KMS-11 (cell line): ENCODE data around the gene ACAD10.
"Not testable (repeated sequence)": the region's sequence is repeated elsewhere in the genome, so short reads cannot be mapped to it uniquely, and the experiment has no call there.

ENCODE experiments used
- H2AFZ ChIP-seq: fragments of 200-600 bp; sonication (generic); 2 replicates; pipeline ENCODE4 v1.6.1; 2016; ENCODE audit warnings: antibody characterized with exemption, mixed run types, low read depth
- H3K27ac ChIP-seq: fragments of 200-600 bp; sonication (generic); 2 replicates; pipeline ENCODE4 v1.6.1; 2016; ENCODE audit warnings: mild to moderate bottlenecking, mixed run types
- H3K27me3 ChIP-seq: fragments of 200-600 bp; sonication (generic); 2 replicates; pipeline ENCODE4 v1.6.1; 2017; ENCODE audit warnings: mild to moderate bottlenecking, low read depth, mixed run types, moderate library complexity; ENCODE audit not compliant: insufficient read depth
- H3K36me3 ChIP-seq: fragments of 200-600 bp; sonication (generic); 2 replicates; pipeline ENCODE4 v1.6.1; 2017; ENCODE audit warnings: mild to moderate bottlenecking, mixed run types; ENCODE audit not compliant: insufficient read depth
- H3K4me1 ChIP-seq: fragments of 200-600 bp; sonication (generic); 2 replicates; pipeline ENCODE4 v1.6.1; 2016; ENCODE audit warnings: mild to moderate bottlenecking, low read depth, mixed run types; ENCODE audit not compliant: poor library complexity, severe bottlenecking
- H3K4me2 ChIP-seq: fragments of 200-600 bp; sonication (generic); 2 replicates; pipeline ENCODE4 v1.7.0; 2016; ENCODE audit warnings: mild to moderate bottlenecking, mixed run types
- H3K4me3 ChIP-seq: fragments of 200-600 bp; sonication (generic); IDR thresholded peaks from 2 replicates; pipeline ENCODE4 v1.6.1; 2017; ENCODE audit warnings: low read depth, low read length, mixed read lengths; ENCODE audit not compliant: insufficient read depth
- H3K79me2 ChIP-seq: fragments of 200-600 bp; sonication (generic); 2 replicates; pipeline ENCODE4 v1.6.1; 2016; ENCODE audit warnings: low read depth, mixed run types; ENCODE audit not compliant: insufficient read depth
- H3K9ac ChIP-seq: fragments of 200-600 bp; sonication (generic); 2 replicates; pipeline ENCODE4 v1.6.1; 2016; ENCODE audit warnings: mild to moderate bottlenecking, mixed run types
- H4K20me1 ChIP-seq: fragments of 200-600 bp; sonication (generic); 2 replicates; pipeline ENCODE4 v1.6.1; 2016; ENCODE audit warnings: mild to moderate bottlenecking, mixed run types; ENCODE audit not compliant: insufficient read depth
- CTCF ChIP-seq: fragments of 200-600 bp; sonication (generic); conservative IDR thresholded peaks from 2 replicates; pipeline ENCODE4 v1.6.1; 2017; ENCODE audit warnings: low read depth, mild to moderate bottlenecking, antibody characterized with exemption, low read length, moderate library complexity, mixed read lengths

Gene ACAD10

DNA sequence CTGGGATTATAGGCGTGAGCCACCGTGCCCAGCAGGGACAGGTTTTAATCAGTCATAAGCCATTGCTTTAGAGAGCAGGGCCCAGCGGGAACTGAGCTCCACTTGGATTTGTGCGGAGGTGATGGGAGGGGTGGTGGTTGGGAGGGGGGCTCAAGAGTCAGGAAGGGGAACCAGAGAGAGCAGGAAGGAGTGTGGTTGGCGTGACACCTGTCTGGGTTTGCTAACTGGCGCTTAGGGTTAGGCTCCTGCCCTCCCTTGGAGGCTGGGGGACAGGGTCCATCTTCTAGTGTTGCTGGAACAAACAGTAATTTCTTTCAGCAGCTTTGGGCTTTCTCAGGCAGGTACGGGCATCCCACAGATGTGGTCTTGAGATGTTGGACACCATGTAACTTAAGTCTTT, 73.4 kb downstream of the ACAD10 start:
- no peak overlapping the region for H3K4me3 ChIP-seq
- no peak for TF ChIP-seq CTCF
- H2AFZ ChIP-seq: no peak overlapping the region
- no peak overlapping the region for H3K27ac ChIP-seq
- no peaks in the 10 kb centered on the region for H4K20me1 ChIP-seq
- no peak overlapping the region for H3K4me2 ChIP-seq
- H3K36me3 ChIP-seq: no peaks in the 10 kb centered on the region
- no peaks in the 10 kb centered on the region for H3K79me2 ChIP-seq
- H3K4me1 ChIP-seq: peaks cover 9% of the 10 kb centered on the region
- H3K27me3 ChIP-seq: no peaks in the 10 kb centered on the region
- no peak overlapping the region for H3K9ac ChIP-seq

DNA sequence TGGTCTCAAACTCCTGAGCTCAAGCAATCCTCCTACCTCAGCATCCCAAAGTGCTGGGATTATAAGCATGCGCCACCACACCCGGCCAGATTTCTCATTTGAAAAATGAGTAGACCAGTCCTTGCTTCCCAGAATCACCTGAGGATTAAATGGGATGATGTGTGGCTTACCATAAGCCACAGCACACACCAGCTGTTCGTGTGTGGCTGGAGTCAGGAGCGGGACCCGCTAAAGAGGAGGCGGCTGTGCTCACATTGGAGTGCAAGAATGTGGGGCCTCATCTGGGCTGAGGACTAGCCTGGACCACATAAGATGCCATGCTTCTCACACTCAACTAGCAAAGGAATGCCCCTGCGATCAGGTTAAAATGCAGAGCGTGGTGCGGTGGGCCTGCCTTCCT, 74.1 kb downstream of the ACAD10 start:
- H3K4me1 ChIP-seq: peaks cover 9% of the 10 kb centered on the region
- no peak overlapping the region for H3K9ac ChIP-seq
- H2AFZ ChIP-seq: no peak overlapping the region
- H3K4me3 ChIP-seq: no peak overlapping the region
- no peaks in the 10 kb centered on the region for H3K36me3 ChIP-seq
- no peaks in the 10 kb centered on the region for H3K27me3 ChIP-seq
- H3K4me2 ChIP-seq: no peak overlapping the region
- no peak for TF ChIP-seq CTCF
- no peaks in the 10 kb centered on the region for H4K20me1 ChIP-seq
- H3K79me2 ChIP-seq: no peaks in the 10 kb centered on the region
- H3K27ac ChIP-seq: no peak overlapping the region

GRCh38 chr12:111761099-111761498, 75.2 kb downstream of the ACAD10 start:
- no peak overlapping the region for H3K27ac ChIP-seq
- no peak overlapping the region for H3K9ac ChIP-seq
- no peak overlapping the region for H2AFZ ChIP-seq
- peaks cover 9% of the 10 kb centered on the region for H3K4me1 ChIP-seq
- no peak overlapping the region for H3K4me2 ChIP-seq
- no peaks in the 10 kb centered on the region for H3K27me3 ChIP-seq
- no peak for TF ChIP-seq CTCF
- no peaks in the 10 kb centered on the region for H3K79me2 ChIP-seq
- no peak overlapping the region for H3K4me3 ChIP-seq
- no peaks in the 10 kb centered on the region for H4K20me1 ChIP-seq
- no peaks in the 10 kb centered on the region for H3K36me3 ChIP-seq

- Histone ChIP-seq H3K36me3 (no peaks in the 10 kb centered on the region), H3K4me3 (no peak overlapping the region), H3K9ac (no peak overlapping the region), H2AFZ (no peak overlapping the region), H3K4me1 (peaks cover 9% of the 10 kb centered on the region), H3K4me2 (no peak overlapping the region), H4K20me1 (no peaks in the 10 kb centered on the region), H3K27ac (no peak overlapping the region), H3K79me2 (no peaks in the 10 kb centered on the region), H3K27me3 (no peaks in the 10 kb centered on the region)
- TF ChIP-seq CTCF: no peak
Measured at GRCh38 chr12:111761706-111762105, 75.9 kb downstream of the ACAD10 start.

- H3K27me3 ChIP-seq, H4K20me1 ChIP-seq, H3K36me3 ChIP-seq, H3K4me3 ChIP-seq, H3K79me2 ChIP-seq, H3K9ac ChIP-seq, H3K4me2 ChIP-seq, H3K4me1 ChIP-seq, H2AFZ ChIP-seq, H3K27ac ChIP-seq: not testable (repeated sequence)
Measured at GRCh38 chr12:111763552-111763951, 77.7 kb downstream of the ACAD10 start.
